Measurements from ENCODE around the gene ELOVL7. TPM values are rescaled to one million over a fixed set of nuclear protein-coding genes. Genes with fewer than 3 reads are reported as not detected.

Gene ELOVL7
- 0.45 and 0.68 TPM in 2 replicates for total RNA-seq (2014; rRNA removed; shearing (Covaris generic))

DNA sequence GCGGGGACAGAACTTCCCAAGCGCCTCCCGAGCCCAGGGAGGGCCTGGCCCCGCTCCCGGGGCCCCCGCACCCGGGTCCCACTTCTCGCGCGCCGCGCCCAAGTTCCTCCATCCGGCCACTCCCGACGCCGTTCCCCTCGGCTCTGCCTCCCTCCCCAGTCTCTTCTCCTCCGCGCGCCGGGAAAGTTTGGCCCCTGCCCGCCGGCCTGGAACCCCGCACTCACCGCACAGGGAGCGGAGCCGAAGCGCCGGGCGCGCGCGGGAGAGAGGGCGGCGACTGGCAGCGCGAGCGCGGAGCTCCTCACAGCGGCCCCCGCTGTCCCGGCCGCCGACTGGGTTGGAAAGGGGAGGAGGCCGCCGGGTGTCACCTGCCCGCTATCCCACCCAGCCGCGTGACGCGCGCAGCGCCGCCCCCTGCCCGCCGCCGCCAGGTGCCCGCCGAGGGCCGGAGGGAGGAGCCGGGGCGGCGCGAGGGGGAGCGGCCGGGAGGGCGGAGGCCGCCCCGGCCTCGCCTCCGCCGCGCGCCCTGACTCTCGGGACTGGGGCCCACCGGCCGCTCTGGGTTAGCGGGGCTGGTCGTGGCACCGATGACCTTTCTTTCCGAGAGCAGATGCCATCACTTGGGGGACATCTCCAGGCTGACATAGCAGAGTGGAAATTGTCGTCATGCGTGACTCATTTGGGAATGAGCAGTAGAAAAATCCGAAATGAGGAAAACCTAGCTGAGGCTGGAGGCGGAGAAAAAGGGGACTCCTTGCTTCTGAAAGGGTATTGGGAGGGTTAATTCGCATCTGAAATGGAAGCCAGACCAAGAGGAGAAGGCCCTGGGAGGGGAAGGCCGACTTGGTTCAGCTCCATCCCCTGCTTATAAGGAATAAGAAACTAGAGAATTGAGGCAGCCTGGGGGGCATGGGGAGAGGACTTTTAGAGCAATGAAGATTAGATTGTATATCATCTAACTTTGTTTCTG lies at the start of gene ELOVL7:
Gene ELOVL7, minus strand, starts transcription at position 334 of the 970 bp plus-strand sequence. CDS start 56,872 bp downstream, outside the sequence.

Other genes starting within 250 kb of the ELOVL7 start
- 26.9 and 31.8 TPM in 2 replicates for gene DEPDC1B, start 144.1 kb downstream of the ELOVL7 start, total RNA-seq (2014; rRNA removed; shearing (Covaris generic))
- gene ERCC8, start 100.8 kb upstream of the ELOVL7 start, total RNA-seq (2014; rRNA removed; shearing (Covaris generic)), result 7.3 and 7.9 TPM in 2 replicates
- gene NDUFAF2, start 100.9 kb upstream of the ELOVL7 start, total RNA-seq (2014; rRNA removed; shearing (Covaris generic)), result 76.3 and 81.1 TPM in 2 replicates